ENCODE results near the gene WNK2.

GRCh38 chr9:93317495-93318094, 133.7 kb downstream of the WNK2 start:
- no peak for TF ChIP-seq CTCF (IDR thresholded peaks at IDR 0.05)
- no peak for TF ChIP-seq POLR2A (IDR thresholded peaks at IDR 0.05)
